ENCODE data around the gene EEPD1. TPM values are rescaled to one million over a fixed set of nuclear protein-coding genes. Genes with fewer than 3 reads are reported as not detected.

The EEPD1 gene
- total RNA-seq, 4 donors from 2014 or later = 12.4 to 36.2 (median 20.4) TPM

DNA sequence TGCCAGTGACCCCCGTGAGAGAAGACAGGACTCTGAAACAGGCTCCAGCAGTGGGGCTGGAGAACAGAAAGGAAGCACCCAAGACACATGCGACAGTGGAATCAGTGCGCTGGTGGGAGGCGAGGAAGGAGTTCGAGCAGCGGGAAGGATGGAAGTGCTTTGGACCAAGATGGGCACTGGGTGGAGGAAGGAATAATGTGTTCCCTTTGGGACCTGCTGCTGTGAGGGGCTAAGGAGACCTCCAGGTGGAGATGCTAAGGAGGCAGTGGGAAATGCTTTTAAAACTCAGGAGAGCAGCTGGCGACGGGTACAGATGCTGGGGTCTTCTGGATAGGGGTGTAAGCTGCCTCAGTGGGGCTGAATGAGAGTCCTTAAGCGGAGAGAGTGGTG, 126.9 kb downstream of the EEPD1 start:
- Histone ChIP-seq H3K4me1 (peaks cover 3 to 82% (median 35%) of the 10 kb centered on the region in 3 donors), H3K4me3 (no peak overlapping the region), H3K27ac (peak overlapping the region in 3 of 4 donors; percentile 75 to 80 (median 78)), H3K36me3 (peaks cover 0 to 4% of the 10 kb centered on the region in 2 donors), H3K27me3 (no peaks in the 10 kb centered on the region), H3K9me3 (no peaks in the 10 kb centered on the region)
- WGBS, 2 donors (ENCODE audit: low coverage in 1 of 2) = 92 to 97% methylated on average over 6 to 8 of the region's 9 CpGs
- TF ChIP-seq POLR2A (IDR thresholded peaks at IDR 0.05) (no peak), EP300 (IDR thresholded peaks at IDR 0.05) (no peak), POLR2AphosphoS5 (IDR thresholded peaks at IDR 0.05) (no peak)
- TF ChIP-seq, protein P1, sequence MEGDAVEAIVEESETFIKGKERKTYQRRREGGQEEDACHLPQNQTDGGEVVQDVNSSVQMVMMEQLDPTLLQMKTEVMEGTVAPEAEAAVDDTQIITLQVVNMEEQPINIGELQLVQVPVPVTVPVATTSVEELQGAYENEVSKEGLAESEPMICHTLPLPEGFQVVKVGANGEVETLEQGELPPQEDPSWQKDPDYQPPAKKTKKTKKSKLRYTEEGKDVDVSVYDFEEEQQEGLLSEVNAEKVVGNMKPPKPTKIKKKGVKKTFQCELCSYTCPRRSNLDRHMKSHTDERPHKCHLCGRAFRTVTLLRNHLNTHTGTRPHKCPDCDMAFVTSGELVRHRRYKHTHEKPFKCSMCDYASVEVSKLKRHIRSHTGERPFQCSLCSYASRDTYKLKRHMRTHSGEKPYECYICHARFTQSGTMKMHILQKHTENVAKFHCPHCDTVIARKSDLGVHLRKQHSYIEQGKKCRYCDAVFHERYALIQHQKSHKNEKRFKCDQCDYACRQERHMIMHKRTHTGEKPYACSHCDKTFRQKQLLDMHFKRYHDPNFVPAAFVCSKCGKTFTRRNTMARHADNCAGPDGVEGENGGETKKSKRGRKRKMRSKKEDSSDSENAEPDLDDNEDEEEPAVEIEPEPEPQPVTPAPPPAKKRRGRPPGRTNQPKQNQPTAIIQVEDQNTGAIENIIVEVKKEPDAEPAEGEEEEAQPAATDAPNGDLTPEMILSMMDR (IDR thresholded peaks at IDR 0.05) = no peak
- no peak for ATAC-seq

DNA sequence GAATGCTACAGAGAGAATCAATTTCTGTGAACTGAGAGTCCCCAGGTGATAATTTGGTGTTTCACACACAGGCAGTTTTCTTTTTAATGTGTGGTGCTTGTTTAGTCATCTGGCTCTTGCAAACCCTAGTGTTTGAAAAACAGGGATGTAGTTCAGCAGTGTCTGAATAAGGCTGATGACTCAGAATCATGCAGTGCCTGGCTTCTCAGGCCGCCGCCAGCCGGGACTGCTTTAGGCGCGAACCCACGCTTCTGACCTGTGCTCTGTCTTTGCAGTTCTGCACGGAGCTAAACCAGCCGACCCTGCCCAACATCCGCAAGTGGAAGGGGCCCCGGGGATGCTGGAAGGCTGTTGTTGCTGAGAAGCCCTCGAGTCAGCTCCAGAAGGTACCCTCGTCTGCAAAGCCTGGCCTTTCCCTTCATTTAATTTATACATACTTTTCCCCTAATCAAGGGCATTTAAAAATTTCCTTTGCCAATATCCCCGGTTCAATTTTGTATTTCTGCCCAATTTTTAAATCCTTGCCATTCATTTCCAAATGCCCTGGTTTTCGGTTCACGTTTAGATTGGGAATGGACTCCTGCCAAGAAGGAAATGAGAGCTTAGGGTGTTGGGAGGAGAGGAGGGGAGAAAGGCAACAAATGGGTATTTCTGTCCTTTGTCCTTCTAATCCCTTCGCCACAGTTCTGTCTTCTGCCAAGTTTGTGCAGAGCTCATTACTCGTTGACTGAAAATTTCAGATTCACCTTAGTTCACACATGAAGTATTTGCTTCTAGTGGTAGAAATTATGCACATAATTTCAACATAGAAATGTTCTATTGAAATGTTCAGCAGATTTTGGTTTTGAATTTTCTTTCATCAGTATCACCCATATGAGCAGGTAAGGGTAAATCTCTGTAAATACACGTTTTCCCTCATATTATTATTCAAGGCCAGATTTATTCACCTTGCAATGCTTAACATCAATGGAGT, 128.1 kb downstream of the EEPD1 start:
- WGBS, 2 donors (ENCODE audit: low coverage in 1 of 2) = 9 to 24% methylated on average over 11 to 15 of the region's 18 CpGs
- H3K4me1 ChIP-seq = peaks cover 3 to 93% (median 35%) of the 10 kb centered on the region in 3 donors
- peak; percentile 80 for ATAC-seq
- peak overlapping the region; percentile 3 to 80 (median 76) for H3K27ac ChIP-seq
- TF ChIP-seq, protein P1 (IDR thresholded peaks at IDR 0.05) = peak in 2 of 4 experiments; percentile 23 to 28
- TF ChIP-seq POLR2A (IDR thresholded peaks at IDR 0.05) = no peak
- TF ChIP-seq EP300 (IDR thresholded peaks at IDR 0.05) = no peak
- peak; percentile 52 for TF ChIP-seq POLR2AphosphoS5 (IDR thresholded peaks at IDR 0.05)
- no peaks in the 10 kb centered on the region for H3K9me3 ChIP-seq
- no peaks in the 10 kb centered on the region for H3K27me3 ChIP-seq
- H3K4me3 ChIP-seq = peak overlapping the region in 1 of 2 donors; percentile 23
- peaks cover 0 to 7% of the 10 kb centered on the region in 2 donors for H3K36me3 ChIP-seq

DNA sequence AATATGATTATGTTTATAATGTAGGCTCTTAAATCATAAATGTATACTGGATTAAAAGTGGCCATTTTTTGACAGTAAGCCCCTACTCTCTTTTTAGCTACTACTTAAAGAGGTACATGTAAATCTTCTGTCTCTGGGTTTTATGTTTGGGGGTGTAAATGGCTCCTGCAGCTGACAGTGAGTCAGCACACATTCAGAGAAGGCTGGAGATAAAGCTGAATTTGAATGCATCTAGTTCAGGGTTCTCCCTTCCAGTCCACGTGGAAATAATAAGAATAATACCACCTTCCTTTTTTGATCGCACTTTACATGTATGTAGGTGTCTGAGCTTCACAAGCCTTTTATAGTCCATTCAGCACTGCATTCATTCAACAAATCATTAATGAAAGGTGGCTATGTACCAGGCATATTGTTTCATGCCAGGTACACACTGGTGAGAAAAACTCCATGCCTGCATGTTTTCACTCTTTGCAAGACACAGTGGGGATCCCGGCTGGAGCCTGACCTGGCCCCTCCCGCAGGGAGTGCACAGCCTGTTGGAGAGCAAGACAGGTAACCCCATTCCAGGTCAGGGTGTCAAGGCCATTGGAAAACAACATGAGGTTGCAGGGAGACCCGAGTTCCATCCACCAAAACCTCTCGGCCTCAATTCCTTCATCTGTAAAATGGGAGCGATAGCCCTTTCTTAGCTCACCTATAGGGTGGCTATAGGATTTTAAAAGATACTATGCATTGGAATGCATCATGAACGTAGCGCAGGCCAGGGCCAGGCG, 129.1 kb downstream of the EEPD1 start:
- H3K27ac ChIP-seq = peak overlapping the region in 1 of 4 donors; percentile 80

DNA sequence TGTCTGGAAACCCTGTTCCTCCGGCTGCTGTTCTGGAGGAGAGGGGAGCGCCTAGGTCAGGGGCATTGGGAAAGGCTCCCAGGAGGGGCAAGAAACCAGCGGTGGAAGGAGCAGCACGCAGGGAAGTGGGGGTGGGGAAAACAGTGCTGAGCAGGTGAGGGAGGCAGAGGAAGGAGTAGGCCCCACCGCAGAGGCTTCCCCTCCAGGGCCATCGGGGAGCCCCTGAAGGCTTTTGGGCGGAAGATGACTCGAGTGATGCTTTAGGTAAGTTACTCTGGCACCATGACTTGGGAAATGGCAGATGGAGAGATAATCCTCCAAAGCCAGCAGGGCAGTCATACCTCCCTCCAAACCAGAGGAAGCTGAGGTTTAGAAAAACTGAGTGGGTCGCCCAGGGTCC, 130.1 kb downstream of the EEPD1 start:
- H3K4me3 ChIP-seq = no peak overlapping the region
- no peaks in the 10 kb centered on the region for H3K9me3 ChIP-seq
- peak overlapping the region in 1 of 4 donors; percentile 39 for H3K27ac ChIP-seq
- H3K36me3 ChIP-seq = peaks cover 0 to 16% of the 10 kb centered on the region in 2 donors
- no peak for ATAC-seq
- WGBS, 2 donors (ENCODE audit: low coverage in 1 of 2) = 84 to 100% methylated on average over 3 to 7 of the region's 9 CpGs
- peaks cover 3 to 79% (median 27%) of the 10 kb centered on the region in 3 donors for H3K4me1 ChIP-seq
- H3K27me3 ChIP-seq = no peaks in the 10 kb centered on the region
- no peak for TF ChIP-seq POLR2AphosphoS5 (IDR thresholded peaks at IDR 0.05)
- no peak for TF ChIP-seq EP300 (IDR thresholded peaks at IDR 0.05)

More for the DNA sequence above, 129.1 kb downstream of the EEPD1 start:
- Histone ChIP-seq H3K4me3 (no peak overlapping the region), H3K27me3 (no peaks in the 10 kb centered on the region), H3K4me1 (peaks cover 3 to 90% (median 31%) of the 10 kb centered on the region in 3 donors), H3K36me3 (peaks cover 0 to 7% of the 10 kb centered on the region in 2 donors), H3K9me3 (no peaks in the 10 kb centered on the region)
- no peak for ATAC-seq
- WGBS, 2 donors (ENCODE audit: low coverage in 1 of 2) = 78 to 81% methylated on average over 4 to 9 of the region's 10 CpGs
- no peak for TF ChIP-seq EP300 (IDR thresholded peaks at IDR 0.05)
- TF ChIP-seq, protein P1 (IDR thresholded peaks at IDR 0.05) = no peak
- no peak for TF ChIP-seq POLR2AphosphoS5 (IDR thresholded peaks at IDR 0.05)
- no peak for TF ChIP-seq POLR2A (IDR thresholded peaks at IDR 0.05)

DNA sequence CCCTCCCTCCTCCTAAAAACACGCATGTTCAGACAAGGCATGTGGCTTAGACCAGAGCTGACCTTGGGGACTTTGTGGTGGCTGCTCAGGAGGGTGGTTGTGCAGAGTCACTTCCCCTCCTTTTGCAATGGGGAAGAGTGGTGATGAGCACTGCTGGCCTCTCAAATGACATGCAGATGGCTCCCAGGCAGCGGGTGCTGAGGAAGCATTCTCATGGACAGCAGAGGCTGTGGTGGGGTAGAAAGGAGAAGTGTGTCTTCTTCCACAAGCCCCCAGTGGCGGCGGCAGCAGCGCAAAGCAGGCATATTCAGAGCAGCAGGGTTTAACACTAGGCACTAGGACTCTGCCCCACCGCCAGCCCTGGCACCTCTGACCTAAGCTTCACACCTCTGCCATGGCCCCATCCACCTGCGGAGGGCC, 130.7 kb downstream of the EEPD1 start:
- Histone ChIP-seq H3K27ac (peak overlapping the region in 1 of 4 donors; percentile 39), H3K9me3 (no peaks in the 10 kb centered on the region), H3K36me3 (peaks cover 0 to 21% of the 10 kb centered on the region in 2 donors), H3K27me3 (no peaks in the 10 kb centered on the region), H3K4me3 (no peak overlapping the region), H3K4me1 (peaks cover 3 to 74% (median 22%) of the 10 kb centered on the region in 3 donors)
- WGBS, 2 donors (ENCODE audit: low coverage in 1 of 2) = 86% methylated on average over 4 of the region's 7 CpGs; no CpG with 5 or more reads in 1 of the 2 donors
- ATAC-seq = peak; percentile 47
- TF ChIP-seq POLR2A (IDR thresholded peaks at IDR 0.05) (no peak), POLR2AphosphoS5 (IDR thresholded peaks at IDR 0.05) (no peak), EP300 (IDR thresholded peaks at IDR 0.05) (no peak)
- TF ChIP-seq, protein P1 (IDR thresholded peaks at IDR 0.05) = no peak
